NCI-H2081 treated with DMSO at 0.1 percent for 48 hours (cell line): Measurements from ENCODE around the gene NDEL1.

Experiments
- DNase-seq: peaks from one replicate; lab custom pipeline; 2025; lab: John Stamatoyannopoulos, UW

The NDEL1 gene

GRCh38 chr17:8459107-8459506 is 23.4 kb downstream of the NDEL1 start:
- DNase-seq: no peak

- DNase-seq: no peak
Measured at GRCh38 chr17:8459831-8460230, 24.1 kb downstream of the NDEL1 start.

- DNase-seq: no peak
Measured at GRCh38 chr17:8462564-8462963, 26.9 kb downstream of the NDEL1 start.

GRCh38 chr17:8463099-8463498 is 27.4 kb downstream of the NDEL1 start:
- DNase-seq: no peak

GRCh38 chr17:8464941-8465340 is 29.3 kb downstream of the NDEL1 start:
- no peak for DNase-seq

GRCh38 chr17:8465356-8465755 is 29.7 kb downstream of the NDEL1 start:
- DNase-seq: no peak

GRCh38 chr17:8465759-8466158 is 30.1 kb downstream of the NDEL1 start:
- no peak for DNase-seq

GRCh38 chr17:8466456-8466855 is 30.8 kb downstream of the NDEL1 start:
- DNase-seq: no peak

GRCh38 chr17:8466873-8467272 is 31.2 kb downstream of the NDEL1 start:
- DNase-seq: no peak

GRCh38 chr17:8467527-8467926 is 31.8 kb downstream of the NDEL1 start:
- no peak for DNase-seq

GRCh38 chr17:8468127-8468526 is 32.4 kb downstream of the NDEL1 start:
- DNase-seq: no peak

GRCh38 chr17:8468980-8469379 is 33.3 kb downstream of the NDEL1 start:
- DNase-seq: no peak

- DNase-seq: no peak
Measured at GRCh38 chr17:8469964-8470363, 34.3 kb downstream of the NDEL1 start.

- no peak for DNase-seq
Measured at GRCh38 chr17:8470447-8471047, 34.9 kb downstream of the NDEL1 start.

- no peak for DNase-seq
Measured at GRCh38 chr17:8472663-8473062, 37.0 kb downstream of the NDEL1 start.

- DNase-seq: no peak
Measured at GRCh38 chr17:8473451-8474192, 37.9 kb downstream of the NDEL1 start.

GRCh38 chr17:8474826-8475225 is 39.1 kb downstream of the NDEL1 start:
- DNase-seq: no peak

GRCh38 chr17:8475227-8475626 is 39.5 kb downstream of the NDEL1 start:
- no peak for DNase-seq

- DNase-seq: no peak
Measured at GRCh38 chr17:8475781-8476180, 40.1 kb downstream of the NDEL1 start.

- DNase-seq: no peak
Measured at GRCh38 chr17:8476741-8477140, 41.1 kb downstream of the NDEL1 start.

- DNase-seq: no peak
Measured at GRCh38 chr17:8477171-8477570, 41.5 kb downstream of the NDEL1 start.

- no peak for DNase-seq
Measured at GRCh38 chr17:8477715-8478441, 42.2 kb downstream of the NDEL1 start.

- DNase-seq: no peak
Measured at GRCh38 chr17:8479431-8479947, 43.8 kb downstream of the NDEL1 start.
